Activated T-cell treated with anti-CD3 and anti-CD28 coated beads, Interleukin-2, amount 50 U/mL, for 48 hours (primary cell): ENCODE results near the gene ZP3.
"Not testable (repeated sequence)": the region's sequence is repeated elsewhere in the genome, so short reads cannot be mapped to it uniquely, and the experiment has no call there.

ENCODE experiments used
- DNase-seq, 2 experiments: peaks; one replicate each; pipeline ENCODE4 v3.0.0-alpha.2; 2020

The ZP3 gene

GRCh38 chr7:76487969-76488368 is 63.2 kb downstream of the ZP3 start:
- DNase-seq = not testable (repeated sequence)
